Neural progenitor cell (in vitro differentiated cells): ENCODE results near the gene GPR161.

ENCODE experiments used
- CTCF ChIP-seq: fragments of 200-600 bp; sonication (generic); IDR thresholded peaks from 2 replicates; pipeline ENCODE4 v1.5.1; 2017; ENCODE audit warnings: antibody characterized with exemption, mild to moderate bottlenecking
- EZH2 ChIP-seq: fragments of 200-600 bp; sonication (generic); IDR thresholded peaks from 2 replicates; pipeline ENCODE4 v1.6.1; 2017; ENCODE audit warnings: antibody characterized with exemption, mild to moderate bottlenecking, moderate library complexity

GRCh38 chr1:168089979-168090337 lies 46.8 kb downstream of the GPR161 start:
- TF ChIP-seq CTCF (no peak), EZH2 (no peak)
